Measurements from ENCODE around the gene TIGD6.

The TIGD6 gene

GRCh38 chr5:150000256-150000989 lies at the start of gene TIGD6, which contains the start of gene HMGXB3:
TSS of gene TIGD6 (minus strand) at chr5:150000654. CDS start at chr5:149996348, 4,306 bp downstream.
TSS of gene HMGXB3 (plus strand) at chr5:150000739. CDS start at chr5:150004853, 4,114 bp downstream.
- no peaks in the 10 kb centered on the region for H3K9me3 ChIP-seq (ENCODE audit: low read length)
- TF ChIP-seq CTCF (IDR thresholded peaks at IDR 0.05; ENCODE audit: low read length) = no peak
- no peak for TF ChIP-seq EZH2 (IDR thresholded peaks at IDR 0.05; ENCODE audit: borderline replicate concordance, low read length)
- H3K4me2 ChIP-seq (ENCODE audit: low read length) = peak within 1 kb of the TSS; percentile 70
- peak within 1 kb of the TSS; percentile 93 for H3K9ac ChIP-seq (ENCODE audit: low read length)
- H3K79me2 ChIP-seq (ENCODE audit: insufficient read depth, low read length) = peaks cover 26% of the 10 kb centered on the region
- H3F3A ChIP-seq (ENCODE audit: insufficient read depth, low read length) = no peaks in the 10 kb centered on the region
- H4K20me1 ChIP-seq (ENCODE audit: insufficient read depth, low read length) = no peaks in the 10 kb centered on the region
- H3K4me3 ChIP-seq (ENCODE audit: low read depth, low read length, poor library complexity, severe bottlenecking) = peak within 1 kb of the TSS; percentile 86
- H2AFZ ChIP-seq (ENCODE audit: low read length) = 0 out of 2 replicates have a peak within 1 kb of the TSS, but pooled peaks have one; percentile 3
- no peaks in the 10 kb centered on the region for H3K27me3 ChIP-seq (ENCODE audit: insufficient read depth, low read length)
- no peaks in the 10 kb centered on the region for H3K9me2 ChIP-seq (ENCODE audit: low read depth, low read length)
- peaks cover 18% of the 10 kb centered on the region for H3K36me3 ChIP-seq (ENCODE audit: insufficient read depth, low read length)
- H3K27ac ChIP-seq (ENCODE audit: low read depth, low read length, poor library complexity, severe bottlenecking) = peak within 1 kb of the TSS; percentile 55
- H3K4me1 ChIP-seq (ENCODE audit: insufficient read depth, low read length, severe bottlenecking) = peaks cover 22% of the 10 kb centered on the region

- TF ChIP-seq CTCF (IDR thresholded peaks at IDR 0.05; ENCODE audit: low read length) (no peak), EZH2 (IDR thresholded peaks at IDR 0.05; ENCODE audit: borderline replicate concordance, low read length) (no peak)
Measured at GRCh38 chr5:150046031-150046430, 45.6 kb upstream of the TIGD6 start.

DNA sequence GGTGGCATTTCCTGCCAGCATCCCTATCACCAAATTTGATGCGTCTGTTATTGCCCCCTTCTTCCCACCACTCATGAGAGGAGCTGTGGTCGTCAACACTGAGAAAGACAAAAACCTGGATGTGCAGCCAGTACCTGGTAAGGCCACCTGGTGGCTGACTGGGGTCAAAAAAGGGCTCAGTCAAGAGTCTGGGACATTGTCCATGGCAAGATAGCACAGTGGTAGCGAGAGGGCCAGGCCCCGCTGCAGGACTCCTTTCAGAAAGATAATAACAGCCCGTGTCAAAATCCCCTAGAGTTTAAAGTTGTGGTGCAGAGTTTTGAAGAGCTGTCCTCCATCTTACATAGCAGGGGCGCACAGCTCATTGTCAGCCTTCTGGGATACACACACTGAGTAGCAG lies 45.1 kb upstream of the TIGD6 start:
- H3K36me3 ChIP-seq (ENCODE audit: insufficient read depth, low read length) = peaks cover 95% of the 10 kb centered on the region
- no peaks in the 10 kb centered on the region for H3K4me1 ChIP-seq (ENCODE audit: insufficient read depth, low read length, severe bottlenecking)

More at GRCh38 chr5:150046031-150046430, 45.6 kb upstream of the TIGD6 start:
- Histone ChIP-seq H3K36me3 (ENCODE audit: insufficient read depth, low read length) (peaks cover 95% of the 10 kb centered on the region), H3K4me2 (ENCODE audit: low read length) (no peak overlapping the region), H3K27me3 (ENCODE audit: insufficient read depth, low read length) (no peaks in the 10 kb centered on the region), H3F3A (ENCODE audit: insufficient read depth, low read length) (no peaks in the 10 kb centered on the region), H3K27ac (ENCODE audit: low read depth, low read length, poor library complexity, severe bottlenecking) (no peak overlapping the region), H3K79me2 (ENCODE audit: insufficient read depth, low read length) (no peaks in the 10 kb centered on the region), H3K9me2 (ENCODE audit: low read depth, low read length) (no peaks in the 10 kb centered on the region), H4K20me1 (ENCODE audit: insufficient read depth, low read length) (no peaks in the 10 kb centered on the region), H3K9ac (ENCODE audit: low read length) (no peak overlapping the region), H3K4me3 (ENCODE audit: low read depth, low read length, poor library complexity, severe bottlenecking) (no peak overlapping the region), H3K9me3 (ENCODE audit: low read length) (no peaks in the 10 kb centered on the region), H3K4me1 (ENCODE audit: insufficient read depth, low read length, severe bottlenecking) (no peaks in the 10 kb centered on the region), H2AFZ (ENCODE audit: low read length) (no peak overlapping the region)

More for the DNA sequence above, 45.1 kb upstream of the TIGD6 start:
- Histone ChIP-seq H2AFZ (ENCODE audit: low read length) (no peak overlapping the region), H3K27me3 (ENCODE audit: insufficient read depth, low read length) (no peaks in the 10 kb centered on the region), H3F3A (ENCODE audit: insufficient read depth, low read length) (no peaks in the 10 kb centered on the region), H3K4me3 (ENCODE audit: low read depth, low read length, poor library complexity, severe bottlenecking) (no peak overlapping the region), H3K27ac (ENCODE audit: low read depth, low read length, poor library complexity, severe bottlenecking) (no peak overlapping the region), H3K9me2 (ENCODE audit: low read depth, low read length) (no peaks in the 10 kb centered on the region), H3K79me2 (ENCODE audit: insufficient read depth, low read length) (no peaks in the 10 kb centered on the region), H4K20me1 (ENCODE audit: insufficient read depth, low read length) (no peaks in the 10 kb centered on the region), H3K4me2 (ENCODE audit: low read length) (no peak overlapping the region), H3K9me3 (ENCODE audit: low read length) (no peaks in the 10 kb centered on the region), H3K9ac (ENCODE audit: low read length) (no peak overlapping the region)
- TF ChIP-seq EZH2 (IDR thresholded peaks at IDR 0.05; ENCODE audit: borderline replicate concordance, low read length) (no peak), CTCF (IDR thresholded peaks at IDR 0.05; ENCODE audit: low read length) (no peak; the same call in 1 of the 2 replicates)
